Medulla oblongata (tissue), 1 donor: ENCODE data around the gene PTGES2.
"Not testable (repeated sequence)": the region's sequence is repeated elsewhere in the genome, so short reads cannot be mapped to it uniquely, and the experiment has no call there.

Experiments
- DNase-seq: peaks from one replicate; pipeline ENCODE4 v3.0.0-alpha.2; 2015; ENCODE audit errors: extremely low spot score

PTGES2 gene

GRCh38 chr9:128136816-128137793 lies 9.6 kb upstream of the PTGES2 start:
- DNase-seq, result no peak

GRCh38 chr9:128135561-128135960 lies 8.0 kb upstream of the PTGES2 start:
- DNase-seq, result not testable (repeated sequence)

- not testable (repeated sequence) for DNase-seq
Measured at GRCh38 chr9:128132139-128132538, 4.6 kb upstream of the PTGES2 start.

GRCh38 chr9:128131346-128131745 lies 3.8 kb upstream of the PTGES2 start:
- DNase-seq, result not testable (repeated sequence)

GRCh38 chr9:128130651-128131050 lies 3.1 kb upstream of the PTGES2 start:
- DNase-seq, result not testable (repeated sequence)

GRCh38 chr9:128129976-128130590 lies 2.6 kb upstream of the PTGES2 start:
- not testable (repeated sequence) for DNase-seq

- no peak for DNase-seq
Measured at GRCh38 chr9:128128836-128129590, 1.5 kb upstream of the PTGES2 start.

GRCh38 chr9:128127990-128128835 lies 684 bp upstream of the PTGES2 start:
- DNase-seq, result peak; percentile 93

- no peak for DNase-seq
Measured at GRCh38 chr9:128125580-128126354, 1.8 kb downstream of the PTGES2 start.

- peak; percentile 61 for DNase-seq
Measured at GRCh38 chr9:128124873-128125579, 2.5 kb downstream of the PTGES2 start.

GRCh38 chr9:128124451-128124850 lies 3.1 kb downstream of the PTGES2 start:
- DNase-seq, result no peak

- DNase-seq, result no peak
Measured at GRCh38 chr9:128123451-128124080, 4.0 kb downstream of the PTGES2 start.

- no peak for DNase-seq
Measured at GRCh38 chr9:128122809-128123175, 4.7 kb downstream of the PTGES2 start.

- DNase-seq, result no peak
Measured at GRCh38 chr9:128121924-128122808, 5.4 kb downstream of the PTGES2 start.

GRCh38 chr9:128121466-128121810 lies 6.1 kb downstream of the PTGES2 start:
- DNase-seq, result no peak

- DNase-seq, result no peak
Measured at GRCh38 chr9:128120741-128121465, 6.6 kb downstream of the PTGES2 start.

- no peak for DNase-seq
Measured at GRCh38 chr9:128120061-128120740, 7.3 kb downstream of the PTGES2 start.
